Sigmoid colon (tissue), 4 donors: ENCODE results near the gene SYNE2.

Source experiments
- POLR2A ChIP-seq, 2 donors: fragments of 450-650 bp; IDR thresholded peaks; one replicate each; pipeline ENCODE4 v1.6.1; 2016; ENCODE audit warnings: antibody characterized with exemption in 2 of 2, mild to moderate bottlenecking in 2 of 2, moderate library complexity in 2 of 2
- POLR2AphosphoS5 ChIP-seq, 4 donors: sonication (generic); formaldehyde crosslinking; IDR thresholded peaks; one replicate each; pipeline ENCODE4 v1.6.1; 2017; ENCODE audit warnings: antibody characterized with exemption in 4 of 4

DNA sequence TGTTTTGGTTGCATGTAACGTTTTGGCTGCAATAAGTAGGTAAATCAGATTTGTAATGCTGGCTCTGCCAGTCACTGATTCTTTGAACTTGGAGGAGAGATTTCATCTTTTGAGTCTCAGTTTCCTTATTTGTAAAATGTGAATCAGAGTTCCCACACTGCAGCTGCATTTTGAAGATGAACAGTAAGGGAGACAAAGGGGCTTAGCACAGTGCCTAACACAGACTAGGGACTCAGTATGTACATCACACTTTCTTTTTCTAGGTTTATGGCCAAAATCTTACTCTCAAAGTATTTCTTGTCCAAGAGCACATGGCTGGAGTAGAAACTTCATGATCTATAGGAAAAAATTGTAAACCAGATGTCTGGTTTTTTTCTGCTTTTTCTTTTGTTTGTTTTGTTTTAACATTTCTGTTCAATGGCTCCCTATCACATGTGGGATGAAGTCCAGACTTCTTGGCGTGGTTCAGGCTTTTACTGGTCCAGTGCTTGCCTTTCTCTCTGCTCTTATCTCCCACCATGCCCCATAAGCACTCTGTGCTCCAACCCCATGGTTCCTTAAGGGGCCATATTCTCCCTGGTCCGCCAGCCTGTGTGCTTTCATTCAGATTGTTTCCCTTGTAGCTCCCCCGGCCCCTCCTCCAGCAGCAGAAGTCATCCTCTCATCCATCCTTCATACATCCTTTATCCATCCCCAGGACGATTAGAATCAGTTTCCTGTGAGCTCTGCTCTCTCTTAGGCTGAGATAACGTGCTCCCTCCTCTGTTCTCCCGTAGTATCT, 58.0 kb downstream of the SYNE2 start:
- TF ChIP-seq POLR2AphosphoS5 (IDR thresholded peaks at IDR 0.05) (no peak), POLR2A (IDR thresholded peaks at IDR 0.05) (no peak)
